GM19395 (cell line): ENCODE measurements around the gene PDAP1.
"Not testable (repeated sequence)": the region's sequence is repeated elsewhere in the genome, so short reads cannot be mapped to it uniquely, and the experiment has no call there.

ENCODE experiments used
- ATAC-seq: cut with Tn5 transposase; IDR thresholded peaks from one replicate; pipeline ENCODE4 v1.9.1; 2021; ENCODE audit warnings: mild to moderate bottlenecking, moderate library complexity; ENCODE audit not compliant: unreplicated experiment

PDAP1 gene

DNA sequence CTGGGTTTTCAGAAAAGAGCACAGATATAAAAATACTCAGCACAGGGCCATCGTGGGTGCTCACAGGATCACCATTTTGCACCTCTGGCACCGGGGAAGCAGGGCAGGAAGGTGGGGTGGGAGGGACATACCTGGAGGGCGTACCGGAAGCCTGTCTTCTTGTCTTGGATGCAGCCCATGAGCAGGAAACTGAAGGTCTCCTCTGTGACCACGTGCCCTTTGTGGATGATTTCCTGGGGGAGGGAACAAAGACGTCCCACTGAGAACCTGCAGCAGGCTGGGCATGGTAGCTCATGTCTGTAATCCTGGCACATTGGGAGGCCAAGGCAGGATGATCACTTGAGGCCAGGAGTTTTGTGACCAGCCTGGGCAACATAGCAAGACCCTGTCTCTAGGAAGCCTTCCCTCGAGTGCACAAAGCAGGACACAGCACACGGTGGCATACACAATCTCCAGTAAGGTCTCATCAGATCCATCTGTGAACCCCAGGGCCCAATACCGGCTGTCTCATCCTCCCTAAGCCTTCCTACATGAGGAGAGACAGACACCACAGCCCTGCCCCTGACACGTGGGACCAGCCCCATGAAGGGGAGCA lies 20.7 kb upstream of the PDAP1 start:
- no peak for ATAC-seq

DNA sequence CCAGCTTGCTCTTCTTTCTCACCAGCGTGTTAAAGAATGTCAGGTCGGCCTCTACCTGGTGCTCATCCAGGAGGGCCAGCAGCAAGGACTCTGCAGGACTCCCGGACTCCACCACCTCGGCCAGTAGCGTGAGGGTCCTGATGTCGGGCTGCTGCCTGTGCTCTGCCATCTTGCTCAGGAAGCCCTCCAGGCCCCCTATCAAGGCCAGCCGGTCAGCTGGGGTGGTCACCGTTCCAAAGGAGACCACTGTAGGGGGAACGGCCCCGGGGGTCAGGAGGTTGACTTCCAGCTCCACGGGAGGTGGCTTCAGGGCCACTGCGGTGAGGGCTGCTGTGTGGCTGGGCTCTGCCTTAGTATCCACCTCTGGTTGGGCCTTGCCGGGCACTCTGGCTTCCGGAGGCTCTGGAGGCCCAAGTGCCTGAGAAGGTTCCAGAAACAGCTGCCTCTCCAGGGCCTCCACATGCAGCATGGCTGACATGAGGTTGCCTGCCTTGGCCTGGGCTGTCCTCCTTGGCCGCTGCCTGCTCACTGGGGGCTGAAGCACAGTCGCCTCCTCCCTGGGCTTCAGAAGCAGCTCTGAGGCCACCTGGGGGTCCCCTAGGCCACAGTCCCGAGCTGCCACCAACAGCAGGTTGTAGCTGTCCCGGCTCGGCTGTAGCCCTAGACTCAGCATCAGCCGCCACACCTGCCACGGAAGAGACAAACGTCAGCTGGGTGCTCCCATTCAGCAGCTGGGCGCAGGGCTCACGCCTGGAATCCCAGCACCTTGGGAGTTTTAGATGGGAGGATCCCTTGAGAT lies 16.7 kb upstream of the PDAP1 start:
- ATAC-seq, result no peak

DNA sequence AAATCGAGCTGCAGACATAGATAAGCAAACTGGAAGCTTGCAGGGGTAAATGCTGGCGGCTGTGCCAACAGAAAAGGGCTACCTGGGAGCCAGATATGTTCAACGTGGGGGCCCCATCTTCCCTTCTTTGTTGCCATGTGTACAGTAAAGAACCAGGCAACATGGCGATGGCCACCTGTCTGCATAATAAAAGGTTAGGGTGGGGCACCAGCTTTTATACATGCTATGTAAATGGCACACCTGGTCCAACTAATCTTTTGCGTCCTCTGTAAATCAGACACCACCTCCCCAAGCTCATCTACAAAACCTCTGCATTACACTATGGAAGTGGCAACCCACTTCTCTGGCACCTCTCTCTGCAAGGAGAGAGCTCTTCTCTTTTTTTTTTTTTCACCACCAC lies 14.2 kb upstream of the PDAP1 start:
- no peak for ATAC-seq

DNA sequence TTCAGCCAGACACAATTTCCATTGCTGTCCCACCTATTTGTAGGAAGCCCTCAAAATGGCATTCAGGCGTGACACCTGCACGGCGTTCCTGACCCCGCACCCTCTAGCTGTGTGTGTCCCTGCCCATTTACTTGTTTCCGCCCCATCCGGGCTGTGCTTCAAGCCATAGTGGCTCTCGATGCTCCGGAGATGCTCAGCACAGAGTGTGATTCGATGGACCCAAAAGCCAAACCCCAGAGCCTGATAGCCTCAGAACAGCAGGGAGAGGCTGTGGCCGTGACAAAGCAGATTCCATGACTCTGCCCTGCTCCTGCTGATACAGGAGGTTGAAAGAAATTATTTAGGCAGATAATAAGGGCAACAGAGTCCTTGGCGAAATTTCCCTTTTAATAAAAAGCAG lies 13.8 kb upstream of the PDAP1 start:
- ATAC-seq, result no peak

DNA sequence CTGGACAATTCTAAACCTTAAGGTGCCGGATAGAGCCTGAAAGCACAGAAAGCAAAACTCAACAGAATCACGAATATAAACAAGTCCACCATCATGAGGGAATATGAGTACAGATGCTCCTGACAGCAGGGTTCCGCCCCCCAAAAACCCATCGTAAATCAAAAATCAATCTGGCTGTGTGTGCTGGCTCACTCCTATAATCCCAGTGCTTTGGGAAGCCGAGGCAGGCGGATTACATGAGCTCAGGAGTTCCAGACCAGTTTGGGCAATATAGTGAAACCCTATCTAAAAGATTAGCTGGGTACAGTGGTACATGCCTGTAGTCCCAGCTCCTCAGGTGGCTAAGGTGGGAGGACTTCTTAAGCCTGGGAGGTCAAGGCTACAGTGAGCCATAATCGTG lies 12.6 kb upstream of the PDAP1 start:
- no peak for ATAC-seq

DNA sequence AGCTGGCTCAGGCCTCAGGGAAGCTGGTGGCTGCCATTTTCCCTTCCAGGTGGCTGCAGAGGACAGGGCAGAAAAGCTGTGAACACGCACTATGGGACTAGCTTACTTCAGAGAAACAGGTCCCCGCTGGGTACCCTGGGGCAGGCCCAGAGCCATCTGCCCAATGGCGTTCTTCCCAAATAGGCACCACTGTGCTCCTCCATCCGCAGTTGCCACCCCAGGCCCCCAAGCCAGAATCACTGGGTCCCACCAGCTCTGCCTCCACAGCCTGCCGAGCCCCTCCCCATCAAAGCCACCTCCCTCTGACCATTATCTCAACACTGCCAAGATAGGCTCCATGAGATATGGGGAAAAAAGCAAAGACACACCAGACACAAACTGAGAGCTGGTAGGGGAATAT lies 11.8 kb upstream of the PDAP1 start:
- ATAC-seq, result no peak

DNA sequence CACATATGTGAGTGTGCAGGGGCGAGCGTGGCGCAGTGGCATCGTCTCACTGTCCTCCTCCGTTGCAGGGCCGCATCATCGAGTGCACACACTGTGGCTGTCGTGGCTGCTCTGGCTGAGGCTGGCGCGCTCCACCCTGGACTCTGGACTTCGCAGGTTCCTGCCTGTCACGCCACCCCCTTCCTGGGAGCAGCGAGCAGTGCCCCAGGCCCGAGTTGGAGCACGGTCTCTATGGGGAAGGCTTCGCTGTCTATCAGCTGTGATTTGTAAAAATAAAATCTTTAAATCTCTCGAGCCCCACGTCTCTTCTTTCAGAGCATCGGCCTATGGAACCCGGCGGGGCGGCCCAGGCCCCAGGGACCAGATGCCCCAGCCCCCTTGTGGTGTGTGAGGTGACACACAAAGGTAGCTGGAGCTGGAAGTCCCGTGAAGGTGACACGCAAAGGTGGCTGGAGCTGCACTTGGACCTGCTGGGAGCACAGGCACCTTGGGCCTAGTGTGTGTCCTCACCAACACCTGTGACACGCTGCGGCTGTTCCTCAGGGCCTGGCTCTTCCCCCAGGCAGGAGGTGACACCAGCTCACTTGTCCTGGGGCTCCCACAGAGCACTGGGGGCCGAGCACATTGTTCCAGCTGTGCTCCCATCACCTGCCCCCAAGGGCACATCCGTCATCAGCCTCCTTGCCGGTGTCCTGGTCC lies 11.1 kb upstream of the PDAP1 start:
- ATAC-seq, result no peak

DNA sequence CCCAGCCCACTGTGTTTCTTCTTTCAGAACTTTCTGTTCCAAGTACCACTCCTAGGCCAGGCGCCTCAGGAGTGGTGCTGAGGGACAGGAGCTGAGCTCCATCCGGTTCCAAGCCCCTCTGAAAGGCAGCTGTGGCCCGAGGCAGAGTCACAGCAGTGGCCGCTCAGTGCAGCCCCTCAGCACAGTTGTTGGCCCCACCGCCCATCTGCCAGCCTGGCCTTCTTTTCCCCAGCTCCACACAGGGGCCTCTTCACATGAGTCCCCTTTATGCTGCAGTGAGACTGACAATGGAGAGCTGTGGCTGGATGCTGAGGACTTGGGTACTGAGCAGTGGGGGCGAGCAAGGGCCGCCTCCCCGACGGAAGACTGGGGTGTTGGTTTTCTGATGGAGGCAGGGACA lies 9.9 kb upstream of the PDAP1 start:
- ATAC-seq, result no peak

DNA sequence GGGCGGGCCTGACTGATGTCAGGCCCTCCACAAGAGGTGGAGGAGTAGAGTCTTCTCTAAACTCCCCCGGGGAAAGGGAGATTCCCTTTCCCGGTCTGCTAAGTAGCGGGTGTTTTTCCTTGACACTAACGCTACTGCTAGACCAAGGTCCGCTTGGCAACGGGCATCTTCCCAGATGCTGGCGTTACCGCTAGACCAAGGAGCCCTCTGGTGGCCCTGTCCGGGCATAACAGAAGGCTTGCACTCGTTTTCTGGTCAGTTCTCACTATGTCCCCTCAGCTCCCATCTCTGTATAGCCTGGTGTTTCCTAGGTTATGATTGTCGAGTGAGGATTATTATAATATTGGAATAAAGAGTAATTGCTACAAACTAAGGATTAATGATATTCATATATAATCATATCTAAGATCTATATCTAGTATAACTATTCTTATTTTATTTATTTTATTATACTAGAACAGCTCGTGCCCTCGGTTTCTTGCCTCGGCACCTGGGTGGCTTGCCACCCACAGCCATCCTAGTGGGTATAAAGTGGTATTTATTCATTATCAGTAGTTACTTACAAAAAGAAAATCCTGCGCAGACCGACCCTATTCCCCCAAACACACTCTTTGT lies 7.2 kb upstream of the PDAP1 start:
- not testable (repeated sequence) for ATAC-seq

DNA sequence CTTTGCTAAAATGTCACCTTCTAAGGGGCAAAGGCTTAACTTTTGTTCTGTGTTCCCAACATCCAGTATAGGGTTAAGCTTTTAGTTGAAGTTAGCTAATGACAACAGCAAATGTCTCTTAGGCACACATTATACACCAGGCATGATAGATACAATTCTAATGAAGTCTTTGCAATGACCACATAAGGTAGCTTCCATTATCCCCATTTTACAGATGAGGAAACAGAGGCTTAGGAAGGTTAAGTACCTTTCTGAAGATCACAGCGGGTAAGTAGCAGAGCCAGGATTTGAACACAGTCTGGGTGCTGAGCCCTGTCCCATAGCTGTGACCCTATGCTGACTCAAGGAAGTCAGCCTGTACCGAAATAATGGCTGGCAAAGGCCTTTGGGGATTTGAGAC lies 2.2 kb upstream of the PDAP1 start:
- ATAC-seq, result no peak

DNA sequence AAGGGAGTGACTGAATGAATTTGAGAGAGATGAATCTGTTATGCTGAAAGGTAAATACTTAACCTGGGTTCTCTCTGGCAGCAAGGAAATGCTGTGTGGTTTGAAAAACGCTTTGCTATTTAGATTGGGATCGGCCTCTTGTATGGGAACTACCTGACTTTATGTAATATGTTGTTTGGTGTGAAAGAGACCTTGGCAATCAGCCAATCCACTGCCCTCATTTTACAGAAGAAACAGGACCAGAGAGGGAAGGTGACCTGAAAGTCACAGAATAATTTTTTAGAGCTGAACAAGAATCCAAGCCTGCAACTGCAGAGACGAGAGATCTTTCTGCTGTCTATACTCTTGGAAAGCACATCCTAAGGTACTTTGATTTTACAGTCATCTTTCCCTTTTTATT lies 1.4 kb upstream of the PDAP1 start:
- no peak for ATAC-seq

DNA sequence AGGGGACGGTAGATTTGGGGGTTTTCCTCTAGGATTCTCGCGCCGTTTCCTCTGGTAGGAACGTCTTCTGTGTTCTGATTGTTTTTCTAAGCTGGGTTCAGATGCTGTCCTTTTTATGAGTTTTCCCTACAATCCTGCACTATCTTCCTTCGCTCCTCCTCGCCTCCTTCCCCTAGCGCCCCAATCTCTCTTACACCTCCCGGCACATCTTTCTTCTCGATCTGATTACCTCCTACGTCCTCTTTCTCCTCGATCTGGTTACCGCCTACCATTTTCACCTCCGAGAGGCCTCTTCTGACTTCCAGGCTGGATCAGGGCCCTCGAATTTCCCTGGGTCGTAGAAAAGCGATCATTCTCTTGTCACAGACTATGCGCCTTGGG lies 785 bp upstream of the PDAP1 start:
- ATAC-seq, result peak; percentile 16

DNA sequence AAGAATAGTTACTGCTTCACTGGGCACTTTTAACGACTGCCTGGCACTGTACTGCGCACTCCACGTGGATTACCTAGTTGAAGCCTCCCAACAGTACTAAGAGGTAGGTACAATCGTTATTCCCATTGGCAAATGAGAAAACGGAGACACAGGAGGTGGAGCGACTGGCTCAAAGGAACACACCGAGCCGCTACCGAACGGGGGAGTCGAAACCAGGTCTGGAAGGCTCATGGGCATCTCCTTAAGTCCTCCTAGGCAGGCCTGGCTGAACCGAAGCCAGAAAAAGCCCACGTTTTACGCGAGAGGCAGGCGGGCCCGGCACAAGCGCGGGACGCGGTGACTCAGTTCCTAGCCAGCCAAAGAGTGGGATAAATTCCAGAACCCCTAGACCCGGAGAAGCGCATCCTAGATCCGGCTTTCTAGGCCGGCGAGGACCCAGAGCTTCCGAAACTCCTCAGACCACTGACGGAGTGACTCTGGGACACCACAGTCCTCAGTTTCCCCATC lies 472 bp downstream of the PDAP1 start:
- ATAC-seq, result peak; percentile 1

DNA sequence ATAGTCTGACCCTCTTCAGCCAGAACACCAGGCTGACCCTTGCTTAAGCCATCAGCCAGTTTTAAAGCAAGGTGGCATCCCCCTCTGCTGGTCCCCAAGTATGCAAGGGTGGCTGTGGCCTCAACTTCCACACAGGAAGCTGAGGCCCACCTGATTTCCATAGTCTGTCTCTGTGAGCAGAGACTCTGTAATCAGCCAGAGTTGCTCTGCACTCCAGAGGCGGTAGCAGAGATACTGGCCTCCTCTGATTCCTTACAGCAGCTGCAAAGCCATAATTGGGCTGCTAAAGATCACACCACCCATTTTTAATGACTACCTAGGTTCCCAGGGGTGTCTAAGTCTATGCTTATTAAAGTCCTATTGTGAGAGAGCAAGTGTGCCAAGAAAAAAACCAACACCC lies 1.8 kb downstream of the PDAP1 start:
- ATAC-seq, result no peak

DNA sequence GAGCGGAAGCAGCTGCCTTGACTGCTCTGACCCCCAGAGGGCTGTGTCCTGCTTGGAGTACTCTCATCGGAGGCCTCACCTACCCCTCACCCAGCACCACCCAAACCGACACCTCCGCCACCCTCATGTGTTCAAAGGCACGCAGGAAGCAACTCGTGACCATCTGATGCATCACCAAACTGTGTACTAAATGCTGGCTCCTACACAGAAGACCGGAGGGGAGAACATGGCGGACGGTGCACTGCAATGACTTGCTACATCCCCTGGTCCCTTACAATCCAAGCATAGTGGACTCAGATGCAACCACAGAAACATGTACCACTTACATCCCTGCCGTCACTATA lies 3.4 kb downstream of the PDAP1 start:
- no peak for ATAC-seq

DNA sequence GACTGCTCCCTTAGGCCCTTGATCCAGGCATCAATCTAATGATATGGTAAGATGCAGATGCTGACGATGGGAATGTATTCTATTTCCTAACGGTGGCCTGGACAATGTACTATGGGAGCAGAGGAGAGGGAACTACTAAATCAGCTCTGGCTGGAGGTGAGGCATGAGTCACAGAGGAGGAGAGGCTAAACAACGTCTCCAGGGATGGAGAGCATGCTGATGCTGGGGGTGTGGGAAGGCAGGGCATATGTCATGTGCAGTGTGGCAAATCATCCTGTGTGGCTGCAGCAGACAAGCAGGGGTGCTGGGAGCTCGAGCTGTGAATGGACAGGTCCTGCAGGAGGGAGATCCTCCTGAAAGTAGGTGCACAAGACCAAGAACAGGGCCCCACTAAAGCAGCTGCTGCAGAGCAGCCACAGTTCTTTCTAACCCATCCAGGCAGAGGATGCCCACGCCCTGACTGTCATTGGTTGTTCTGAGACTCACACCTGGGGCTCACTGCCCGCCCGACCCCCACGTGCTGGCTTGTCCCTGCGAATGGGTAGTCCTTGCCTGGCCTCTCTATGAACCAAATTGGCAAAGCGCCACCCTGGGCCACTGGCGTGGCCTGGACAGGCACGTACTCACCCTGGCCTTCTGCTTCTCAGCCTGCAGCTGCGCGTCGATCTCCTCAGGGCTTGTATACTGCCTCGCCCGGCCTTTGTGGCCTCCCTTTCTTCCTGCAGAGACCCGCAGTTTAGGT lies 4.0 kb downstream of the PDAP1 start:
- ATAC-seq, result no peak

DNA sequence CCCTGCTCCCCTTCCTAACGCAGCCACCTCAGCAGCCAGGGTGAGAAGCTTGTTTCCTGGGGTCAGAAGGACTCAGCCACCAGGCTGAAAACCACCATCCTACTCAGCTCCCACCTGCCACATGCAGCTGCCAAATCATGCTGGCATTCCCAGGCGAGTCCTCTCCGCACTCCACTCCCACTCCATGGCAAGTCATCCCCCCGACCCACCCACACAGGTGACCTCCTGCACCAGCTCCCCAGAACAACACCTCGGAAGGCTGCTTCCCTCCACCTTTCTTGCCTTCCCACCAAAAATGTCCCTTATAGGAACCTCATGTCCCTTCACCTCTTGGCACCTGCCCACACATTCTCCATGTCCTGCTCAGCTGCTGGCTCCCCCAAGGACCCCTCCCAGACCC lies 4.6 kb downstream of the PDAP1 start:
- ATAC-seq, result no peak

DNA sequence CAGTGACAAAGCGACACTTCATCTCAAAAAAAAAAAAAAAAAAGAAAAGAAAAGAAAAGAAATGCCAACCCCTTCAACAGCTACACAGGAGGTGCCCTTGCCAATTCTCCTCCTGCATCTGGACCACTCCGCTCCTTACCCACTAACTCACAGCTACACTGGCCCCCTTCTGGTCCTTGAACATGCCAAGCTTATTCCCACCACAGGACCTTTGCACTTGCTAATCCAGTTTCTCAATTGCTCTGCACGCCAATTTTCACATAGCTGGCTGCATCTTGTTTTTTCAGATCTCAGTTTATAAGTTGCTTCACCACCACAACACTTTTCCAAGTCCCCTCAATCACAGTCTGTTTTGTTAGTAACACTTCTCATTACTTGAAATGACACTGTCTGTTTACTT lies 5.5 kb downstream of the PDAP1 start:
- ATAC-seq, result no peak

DNA sequence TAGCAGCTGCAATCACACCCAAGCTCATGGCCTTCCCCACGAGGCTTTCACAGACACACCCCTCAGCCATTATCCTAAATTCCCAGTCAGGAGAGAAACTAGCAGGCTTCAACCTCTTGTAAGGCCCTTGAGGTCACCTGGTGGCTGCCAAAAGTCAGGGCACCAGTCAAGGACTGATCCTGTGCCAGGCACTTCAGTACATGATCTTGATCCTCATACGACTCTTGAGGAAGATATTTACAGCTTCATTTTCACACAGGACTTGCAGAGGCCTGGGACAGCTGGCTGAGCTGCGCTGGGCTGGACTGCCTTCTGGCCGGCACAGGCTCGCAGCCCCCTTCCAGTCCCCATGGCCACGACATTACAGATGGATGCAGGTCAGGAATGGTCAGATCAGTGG lies 8.8 kb downstream of the PDAP1 start:
- no peak for ATAC-seq

DNA sequence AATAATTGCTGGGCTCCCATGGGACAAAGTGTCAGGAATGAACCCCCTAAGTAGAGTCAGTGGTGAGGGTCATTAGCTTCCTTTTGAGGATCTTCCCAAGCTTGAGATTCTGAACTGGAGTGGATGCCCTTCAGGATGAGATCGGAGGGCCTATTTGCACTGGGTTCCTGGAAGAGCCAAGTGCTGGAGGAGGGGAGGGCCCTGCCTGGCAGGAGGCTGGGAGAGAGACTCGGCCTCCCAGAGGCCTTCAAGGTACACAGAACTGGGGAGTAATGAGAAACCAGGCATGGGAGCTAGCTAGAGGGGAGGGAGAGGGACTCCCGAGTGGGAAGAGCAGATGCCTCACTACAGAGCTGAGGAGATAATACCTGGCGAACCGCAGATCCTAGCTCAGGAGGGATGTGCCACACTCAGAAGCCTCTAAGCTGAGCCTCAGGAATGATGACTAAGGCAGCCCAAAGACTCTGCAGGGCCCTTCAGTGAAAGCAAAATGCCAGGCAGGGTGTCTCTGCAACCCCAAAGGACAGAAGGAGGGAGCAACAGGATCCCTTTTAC lies 9.4 kb downstream of the PDAP1 start:
- no peak for ATAC-seq
